ENCODE measurements around the gene SMAD3. TPM values are rescaled to one million over a fixed set of nuclear protein-coding genes. Genes with fewer than 3 reads are reported as not detected.

The SMAD3 gene
- total and polyA plus RNA-seq, 2 experiments from 2014 or later = 30.8 to 34.0 TPM

- in situ Hi-C loops (cut with MboI) = no loop called here
- Histone ChIP-seq H3K27ac (peak overlapping the region; percentile 96; the same call in 1 of the 2 replicates), H2AFZ (no peak overlapping the region), H4K20me1 (ENCODE audit: insufficient read depth) (no peaks in the 10 kb centered on the region), H3K4me3 (no peak overlapping the region), H3K4me2 (ENCODE audit: unreplicated experiment) (no peak overlapping the region), H3K27me3 (replicated peaks; ENCODE audit: insufficient read depth) (no peaks in the 10 kb centered on the region), H3K9ac (no peak overlapping the region), H3K9me2 (ENCODE audit: insufficient read depth) (no peaks in the 10 kb centered on the region), H3K4me1 (ENCODE audit: insufficient read depth) (peaks cover 59% of the 10 kb centered on the region), H3F3A (ENCODE audit: insufficient read depth) (peaks cover 62% of the 10 kb centered on the region), H3K36me3 (ENCODE audit: low read depth) (peaks cover 5% of the 10 kb centered on the region; the same call in 1 of the 2 replicates), H3K9me3 (ENCODE audit: low read depth) (no peaks in the 10 kb centered on the region), H3K79me2 (ENCODE audit: insufficient read depth) (peaks cover 89% of the 10 kb centered on the region)
- WGBS, 2 experiments (ENCODE audit: low coverage in 1 of 2, low lambda C conversion rate in 2 of 2, missing lambda C conversion rate in 2 of 2) = 77% methylated on average over 5 of the region's 5 CpGs
- TF ChIP-seq EZH2phosphoT487 (IDR thresholded peaks at IDR 0.05; ENCODE audit: insufficient read depth, low read depth) (no peak), EZH2 (IDR thresholded peaks at IDR 0.05; ENCODE audit: insufficient read depth, poor library complexity, severe bottlenecking) (no peak)
- no peak for DNase-seq
Observed at GRCh38 chr15:67100124-67100791, 34.9 kb downstream of the SMAD3 start.

- Histone ChIP-seq H3K9ac (no peak overlapping the region), H3K79me2 (ENCODE audit: insufficient read depth) (peaks cover 81% of the 10 kb centered on the region), H3K27ac (no peak overlapping the region), H3K27me3 (replicated peaks; ENCODE audit: insufficient read depth) (no peaks in the 10 kb centered on the region), H2AFZ (no peak overlapping the region), H3K4me2 (ENCODE audit: unreplicated experiment) (no peak overlapping the region), H3K4me3 (no peak overlapping the region), H4K20me1 (ENCODE audit: insufficient read depth) (no peaks in the 10 kb centered on the region), H3K9me3 (ENCODE audit: low read depth) (no peaks in the 10 kb centered on the region), H3K9me2 (ENCODE audit: insufficient read depth) (no peaks in the 10 kb centered on the region), H3K4me1 (ENCODE audit: insufficient read depth) (peaks cover 64% of the 10 kb centered on the region), H3F3A (ENCODE audit: insufficient read depth) (peaks cover 64% of the 10 kb centered on the region), H3K36me3 (ENCODE audit: low read depth) (peaks cover 5% of the 10 kb centered on the region; the same call in 1 of the 2 replicates)
- WGBS, 2 experiments (ENCODE audit: low coverage in 1 of 2, low lambda C conversion rate in 2 of 2, missing lambda C conversion rate in 2 of 2) = 93 to 96% methylated on average over 7 of the region's 7 CpGs
- no peak for TF ChIP-seq EZH2phosphoT487 (IDR thresholded peaks at IDR 0.05; ENCODE audit: insufficient read depth, low read depth)
- TF ChIP-seq EZH2 (IDR thresholded peaks at IDR 0.05; ENCODE audit: insufficient read depth, poor library complexity, severe bottlenecking) = no peak
- in situ Hi-C loops (cut with MboI) = no loop called here
- DNase-seq = no peak
Observed at GRCh38 chr15:67100801-67101581, 35.6 kb downstream of the SMAD3 start.

- Histone ChIP-seq H2AFZ (no peak overlapping the region), H3K4me2 (ENCODE audit: unreplicated experiment) (peak overlapping the region; percentile 50), H3K27me3 (replicated peaks; ENCODE audit: insufficient read depth) (no peaks in the 10 kb centered on the region), H4K20me1 (ENCODE audit: insufficient read depth) (no peaks in the 10 kb centered on the region), H3K79me2 (ENCODE audit: insufficient read depth) (peaks cover 76% of the 10 kb centered on the region), H3K9me3 (ENCODE audit: low read depth) (no peaks in the 10 kb centered on the region), H3K9ac (no peak overlapping the region), H3K36me3 (ENCODE audit: low read depth) (peaks cover 5% of the 10 kb centered on the region; the same call in 1 of the 2 replicates), H3K4me3 (no peak overlapping the region), H3F3A (ENCODE audit: insufficient read depth) (peaks cover 61% of the 10 kb centered on the region), H3K4me1 (ENCODE audit: insufficient read depth) (peaks cover 63% of the 10 kb centered on the region), H3K9me2 (ENCODE audit: insufficient read depth) (no peaks in the 10 kb centered on the region), H3K27ac (peak overlapping the region; percentile 37)
- TF ChIP-seq EZH2phosphoT487 (IDR thresholded peaks at IDR 0.05; ENCODE audit: insufficient read depth, low read depth) (no peak), EZH2 (IDR thresholded peaks at IDR 0.05; ENCODE audit: insufficient read depth, poor library complexity, severe bottlenecking) (no peak)
- in situ Hi-C loops (cut with MboI) = no loop called here
- 50 to 51% methylated on average over 8 of the region's 8 CpGs for WGBS, 2 experiments (ENCODE audit: low coverage in 1 of 2, low lambda C conversion rate in 2 of 2, missing lambda C conversion rate in 2 of 2)
- peak; percentile 81 for DNase-seq
Observed at GRCh38 chr15:67101911-67102598, 36.7 kb downstream of the SMAD3 start.

- no peaks in the 10 kb centered on the region for H4K20me1 ChIP-seq (ENCODE audit: insufficient read depth)
- H3K4me3 ChIP-seq = no peak overlapping the region
- in situ Hi-C loops (cut with MboI) = no loop called here
- no peaks in the 10 kb centered on the region for H3K9me2 ChIP-seq (ENCODE audit: insufficient read depth)
- no peak overlapping the region for H2AFZ ChIP-seq
- no peaks in the 10 kb centered on the region for H3K9me3 ChIP-seq (ENCODE audit: low read depth)
- no peak overlapping the region for H3K9ac ChIP-seq
- DNase-seq = no peak
- peaks cover 75% of the 10 kb centered on the region for H3K79me2 ChIP-seq (ENCODE audit: insufficient read depth)
- peaks cover 5% of the 10 kb centered on the region; the same call in 1 of the 2 replicates for H3K36me3 ChIP-seq (ENCODE audit: low read depth)
- H3K27me3 ChIP-seq (replicated peaks; ENCODE audit: insufficient read depth) = no peaks in the 10 kb centered on the region
- H3K27ac ChIP-seq = peak overlapping the region; percentile 37
- H3K4me2 ChIP-seq (ENCODE audit: unreplicated experiment) = peak overlapping the region; percentile 50
- peaks cover 56% of the 10 kb centered on the region for H3F3A ChIP-seq (ENCODE audit: insufficient read depth)
- TF ChIP-seq EZH2phosphoT487 (IDR thresholded peaks at IDR 0.05; ENCODE audit: insufficient read depth, low read depth) (no peak), EZH2 (IDR thresholded peaks at IDR 0.05; ENCODE audit: insufficient read depth, poor library complexity, severe bottlenecking) (no peak)
- WGBS, 2 experiments (ENCODE audit: low coverage in 1 of 2, low lambda C conversion rate in 2 of 2, missing lambda C conversion rate in 2 of 2) = 94 to 99% methylated on average over 4 of the region's 4 CpGs
- peaks cover 63% of the 10 kb centered on the region for H3K4me1 ChIP-seq (ENCODE audit: insufficient read depth)
Observed at GRCh38 chr15:67102599-67102929, 37.2 kb downstream of the SMAD3 start.
